Keratinocyte (primary cell): ENCODE measurements around the gene MRPL50. TPM values are rescaled to one million over a fixed set of nuclear protein-coding genes. Genes with fewer than 3 reads are reported as not detected.

Source experiments
- DNase-seq: peaks from one replicate; pipeline ENCODE4 v3.0.0-alpha.2; 2011; ENCODE audit warnings: low read depth, missing footprints, low spot score
- FAIRE-seq: peaks from 2 replicates; lab custom pipeline; 2011; peaks lifted over from hg19 to GRCh38; lab: Jason Lieb, UNC
- H2AFZ ChIP-seq: 2 replicates; pipeline ENCODE4 v1.6.0; 2012; ENCODE audit warnings: low read length, control low read depth, inconsistent platforms; ENCODE audit not compliant: control insufficient read depth
- H3K27ac ChIP-seq: 2 replicates; pipeline ENCODE4 v1.5.1; 2011; ENCODE audit warnings: low read length; ENCODE audit not compliant: control insufficient read depth, insufficient read depth
- H3K27me3 ChIP-seq: 3 replicates; pipeline ENCODE4 v1.6.0; 2011; ENCODE audit warnings: low read length; ENCODE audit not compliant: control insufficient read depth, insufficient read depth; ENCODE audit errors: extremely low read depth
- H3K36me3 ChIP-seq, 2 experiments: 2 replicates in 1 of 2; 3 replicates in 1 of 2; pipeline ENCODE4 v1.5.1; 2011; ENCODE audit warnings: low read length in 2 of 2, mild to moderate bottlenecking in 1 of 2; ENCODE audit not compliant: control insufficient read depth in 2 of 2, insufficient read depth in 2 of 2; ENCODE audit errors: extremely low read depth in 1 of 2
- H3K4me1 ChIP-seq: 3 replicates; pipeline ENCODE4 v1.5.1; 2011; ENCODE audit warnings: low read length; ENCODE audit not compliant: control insufficient read depth, insufficient read depth; ENCODE audit errors: extremely low read depth
- H3K4me2 ChIP-seq: 3 replicates; pipeline ENCODE4 v1.6.0; 2011; ENCODE audit warnings: low read depth, low read length; ENCODE audit not compliant: control insufficient read depth, insufficient read depth; ENCODE audit errors: extremely low read depth
- H3K4me3 ChIP-seq, 3 experiments: fragments of 200-600 bp in 1 of 3; sonication (generic) in 1 of 3; 2 replicates in 2 of 3; 3 replicates in 1 of 3; pipeline ENCODE4 v1.5.1; 2011 to 2016; ENCODE audit warnings: low read length in 3 of 3, mild to moderate bottlenecking in 3 of 3, control low read depth in 2 of 3, inconsistent platforms in 1 of 3, low read depth in 1 of 3, mixed read lengths in 1 of 3, mixed run types in 1 of 3, moderate library complexity in 1 of 3; ENCODE audit not compliant: control insufficient read depth in 2 of 3, insufficient read depth in 2 of 3; ENCODE audit errors: extremely low read depth in 1 of 3
- H3K79me2 ChIP-seq: 2 replicates; pipeline ENCODE4 v1.6.0; 2012; ENCODE audit warnings: low read length; ENCODE audit not compliant: control insufficient read depth, insufficient read depth
- H3K9ac ChIP-seq: 3 replicates; pipeline ENCODE4 v1.6.0; 2011; ENCODE audit warnings: low read length; ENCODE audit not compliant: control insufficient read depth, insufficient read depth; ENCODE audit errors: extremely low read depth
- H3K9me1 ChIP-seq: 3 replicates; pipeline ENCODE4 v1.6.0; 2011; ENCODE audit warnings: low read length; ENCODE audit not compliant: control insufficient read depth, insufficient read depth; ENCODE audit errors: extremely low read depth
- H3K9me3 ChIP-seq: 2 replicates; pipeline ENCODE4 v1.5.1; 2012; ENCODE audit warnings: low read depth, low read length; ENCODE audit not compliant: control insufficient read depth
- H4K20me1 ChIP-seq: 3 replicates; pipeline ENCODE4 v1.6.0; 2011; ENCODE audit warnings: low read length; ENCODE audit not compliant: control insufficient read depth, insufficient read depth; ENCODE audit errors: extremely low read depth
- CTCF ChIP-seq, 3 experiments: IDR thresholded peaks in 1 of 3; conservative IDR thresholded peaks in 1 of 3; optimal IDR thresholded peaks in 1 of 3; 2 replicates in 2 of 3; 3 replicates in 1 of 3; pipeline versions ENCODE3 to v1.5.1; 2011; ENCODE audit warnings: low read length in 3 of 3, mild to moderate bottlenecking in 3 of 3, moderate library complexity in 2 of 3, control low read depth in 1 of 3, inconsistent platforms in 1 of 3; ENCODE audit not compliant: insufficient read depth in 2 of 3; ENCODE audit errors: extremely low read depth in 1 of 3
- EZH2 ChIP-seq: IDR thresholded peaks from one replicate; pipeline ENCODE4 v1.6.1; 2012; ENCODE audit warnings: inconsistent platforms, mild to moderate bottlenecking, low read length, moderate library complexity
- dilution Hi-C: fragments of 300-500 bp; cut with MboI; formaldehyde crosslinking; loops from one replicate; pipeline ENCODE4 v1.7.0; 2020; ENCODE audit warnings: low sequenced_read_pairs; ENCODE audit not compliant: extremely low pct_ligation_motif_present
- polyA plus RNA-seq, 5 experiments: library from polyadenylated mRNA; depleted of rRNA in 3 of 5; stranded (reverse) in 3 of 5; stranded (forward) in 1 of 5; unstranded in 1 of 5; fragments of >200 nt; gene quantifications; 1 replicate in 1 of 5; 2 replicates in 3 of 5; 3 replicates in 1 of 5; pipeline versions ENCODE4 v1.2.1 to v1.2.3, GENCODE V29; 2011 to 2012; ENCODE audit warnings: missing spikeins in 2 of 5, low read depth in 1 of 5, low replicate concordance in 1 of 5

The MRPL50 gene
- polyA plus RNA-seq, 1 donor (not counting 4 experiments of a cell fraction or from before 2014, with no cell fraction given) = 24.0 TPM

- Histone ChIP-seq H3K9me3 (no peaks in the 10 kb centered on the region), H3K4me2 (no peak overlapping the region), H3K4me1 (no peaks in the 10 kb centered on the region), H3K27me3 (no peaks in the 10 kb centered on the region), H3K9ac (no peak overlapping the region), H3K9me1 (no peaks in the 10 kb centered on the region), H4K20me1 (no peaks in the 10 kb centered on the region), H3K79me2 (no peaks in the 10 kb centered on the region), H2AFZ (no peak overlapping the region), H3K36me3 (no peaks in the 10 kb centered on the region), H3K27ac (no peak overlapping the region), H3K4me3 (no peak overlapping the region)
- FAIRE-seq (no peak), DNase-seq (no peak)
- TF ChIP-seq CTCF (optimal IDR thresholded peaks at IDR 0.05 in 1 of 3, IDR thresholded peaks at IDR 0.05 in 1 of 3, conservative IDR thresholded peaks at IDR 0.05 in 1 of 3; ENCODE audit: extremely low read depth in 1 of 3, insufficient read depth in 2 of 3, low read length in 3 of 3) = no peak
- dilution Hi-C loops = no loop called here
Observed at GRCh38 chr9:101429736-101430135, 31.3 kb upstream of the MRPL50 start.

GRCh38 chr9:101428909-101429308, 30.5 kb upstream of the MRPL50 start:
- dilution Hi-C loops = no loop called here
- Histone ChIP-seq H4K20me1 (no peaks in the 10 kb centered on the region), H3K9ac (no peak overlapping the region), H3K4me1 (no peaks in the 10 kb centered on the region), H3K4me3 (no peak overlapping the region), H3K27ac (no peak overlapping the region), H3K4me2 (no peak overlapping the region), H3K9me3 (no peaks in the 10 kb centered on the region), H3K27me3 (no peaks in the 10 kb centered on the region), H3K79me2 (no peaks in the 10 kb centered on the region), H2AFZ (no peak overlapping the region), H3K36me3 (no peaks in the 10 kb centered on the region), H3K9me1 (no peaks in the 10 kb centered on the region)
- TF ChIP-seq EZH2 (no peak), CTCF (optimal IDR thresholded peaks at IDR 0.05 in 1 of 3, IDR thresholded peaks at IDR 0.05 in 1 of 3, conservative IDR thresholded peaks at IDR 0.05 in 1 of 3; ENCODE audit: extremely low read depth in 1 of 3, insufficient read depth in 2 of 3, low read length in 3 of 3) (no peak)
- DNase-seq (no peak), FAIRE-seq (no peak)
